ENCODE results near the gene MAPK11.

MAPK11 gene

GRCh38 chr22:50246242-50247175 is 23.7 kb downstream of the MAPK11 start:
- ATAC-seq: no peak

- no peak for ATAC-seq
Measured at GRCh38 chr22:50245214-50246072, 24.7 kb downstream of the MAPK11 start.

- ATAC-seq: peak; percentile 89 to 91
Measured at GRCh38 chr22:50244420-50245213, 25.6 kb downstream of the MAPK11 start, which contains the start of gene TUBGCP6. TUBGCP6 (minus strand) TSS chr22:50245023; CDS start chr22:50244459, 564 bp downstream.

GRCh38 chr22:50243685-50244419 is 26.3 kb downstream of the MAPK11 start:
- no peak for ATAC-seq

- no peak for ATAC-seq
Measured at GRCh38 chr22:50242406-50242949, 27.7 kb downstream of the MAPK11 start.

GRCh38 chr22:50238755-50239154 is 31.4 kb downstream of the MAPK11 start:
- no peak for ATAC-seq

- ATAC-seq: no peak
Measured at GRCh38 chr22:50236731-50237409, 33.3 kb downstream of the MAPK11 start.

- no peak for ATAC-seq
Measured at GRCh38 chr22:50233223-50233622, 37.0 kb downstream of the MAPK11 start.

- ATAC-seq: no peak
Measured at GRCh38 chr22:50232481-50233151, 37.6 kb downstream of the MAPK11 start.

- ATAC-seq: no peak
Measured at GRCh38 chr22:50229370-50229769, 40.8 kb downstream of the MAPK11 start.

- ATAC-seq: no peak
Measured at GRCh38 chr22:50228366-50228765, 41.8 kb downstream of the MAPK11 start.

- no peak for ATAC-seq
Measured at GRCh38 chr22:50227579-50228215, 42.5 kb downstream of the MAPK11 start.

GRCh38 chr22:50226875-50227165 is 43.4 kb downstream of the MAPK11 start:
- no peak for ATAC-seq

GRCh38 chr22:50226063-50226874 is 43.9 kb downstream of the MAPK11 start:
- ATAC-seq: no peak

GRCh38 chr22:50225200-50225969 is 44.8 kb downstream of the MAPK11 start:
- ATAC-seq: no peak

- no peak for ATAC-seq
Measured at GRCh38 chr22:50224071-50224470, 46.1 kb downstream of the MAPK11 start.

- ATAC-seq: no peak
Measured at GRCh38 chr22:50222508-50222907, 47.7 kb downstream of the MAPK11 start.

All from activated CD4-positive, CD25-positive, alpha-beta regulatory T cell treated with anti-CD3 and anti-CD28 coated beads, Interleukin-2, amount 50 U/mL, for 24 hours (primary cell).